Measurements from ENCODE around the gene TRAIP.

DNA sequence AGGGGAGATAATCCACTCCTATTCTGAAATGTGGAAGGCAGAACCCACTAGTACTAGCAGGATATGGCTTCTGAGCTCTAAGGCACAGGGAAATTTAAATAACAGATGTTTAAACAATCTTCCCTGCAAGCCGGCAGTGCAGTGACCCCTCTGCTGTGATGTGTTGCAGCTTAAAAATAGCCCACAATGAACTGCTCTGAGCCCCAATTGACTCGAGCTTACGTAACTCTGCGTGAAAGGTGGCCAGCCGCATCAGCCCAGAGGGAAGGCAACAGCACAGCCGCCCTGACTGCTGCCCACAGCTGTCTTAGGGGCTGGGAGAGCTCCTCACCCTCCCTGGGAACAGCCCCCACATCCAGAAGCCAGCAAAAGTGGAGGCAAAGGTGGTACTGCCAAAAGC is 25.8 kb upstream of the TRAIP start:
- TF ChIP-seq, protein P1, sequence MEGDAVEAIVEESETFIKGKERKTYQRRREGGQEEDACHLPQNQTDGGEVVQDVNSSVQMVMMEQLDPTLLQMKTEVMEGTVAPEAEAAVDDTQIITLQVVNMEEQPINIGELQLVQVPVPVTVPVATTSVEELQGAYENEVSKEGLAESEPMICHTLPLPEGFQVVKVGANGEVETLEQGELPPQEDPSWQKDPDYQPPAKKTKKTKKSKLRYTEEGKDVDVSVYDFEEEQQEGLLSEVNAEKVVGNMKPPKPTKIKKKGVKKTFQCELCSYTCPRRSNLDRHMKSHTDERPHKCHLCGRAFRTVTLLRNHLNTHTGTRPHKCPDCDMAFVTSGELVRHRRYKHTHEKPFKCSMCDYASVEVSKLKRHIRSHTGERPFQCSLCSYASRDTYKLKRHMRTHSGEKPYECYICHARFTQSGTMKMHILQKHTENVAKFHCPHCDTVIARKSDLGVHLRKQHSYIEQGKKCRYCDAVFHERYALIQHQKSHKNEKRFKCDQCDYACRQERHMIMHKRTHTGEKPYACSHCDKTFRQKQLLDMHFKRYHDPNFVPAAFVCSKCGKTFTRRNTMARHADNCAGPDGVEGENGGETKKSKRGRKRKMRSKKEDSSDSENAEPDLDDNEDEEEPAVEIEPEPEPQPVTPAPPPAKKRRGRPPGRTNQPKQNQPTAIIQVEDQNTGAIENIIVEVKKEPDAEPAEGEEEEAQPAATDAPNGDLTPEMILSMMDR (IDR thresholded peaks at IDR 0.05): no peak
- TF ChIP-seq POLR2A (IDR thresholded peaks at IDR 0.05): no peak
